Stimulated activated CD4-positive, alpha-beta T cell treated with anti-CD3 and anti-CD28 coated beads, Interleukin-12 subunit alpha, Interleukin-12 subunit beta, amount 100 ng/mL, for 24 hours (primary cell): ENCODE results near the gene ITPRIP.

Source experiments
- DNase-seq, 2 experiments: peaks; one replicate each; pipeline ENCODE4 v3.0.0-alpha.2; 2020; ENCODE audit warnings: low read depth in 2 of 2

The ITPRIP gene

DNA sequence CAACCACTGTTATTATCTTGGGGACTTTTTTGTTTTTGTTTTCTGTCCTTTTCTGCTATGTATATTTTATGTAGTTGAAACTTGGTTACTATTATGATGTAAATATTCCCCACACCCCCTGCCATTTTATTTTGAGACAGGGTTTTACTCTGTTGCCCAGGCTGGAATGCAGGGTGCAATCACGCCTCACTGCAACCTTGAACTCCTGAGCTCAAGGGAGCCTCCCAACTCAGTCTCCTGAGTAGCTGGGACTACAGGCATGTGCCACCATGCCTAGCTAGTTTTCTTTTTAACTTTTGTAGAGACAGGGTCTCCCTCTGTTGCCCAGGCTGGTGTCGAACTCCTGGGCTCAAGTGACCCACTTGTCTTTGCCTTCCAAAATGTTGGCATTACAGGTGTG lies 51.3 kb downstream of the ITPRIP start:
- DNase-seq, result no peak

- no peak for DNase-seq
Measured at GRCh38 chr10:104284846-104285245, 53.4 kb downstream of the ITPRIP start.

GRCh38 chr10:104281694-104282093 lies 56.6 kb downstream of the ITPRIP start:
- no peak for DNase-seq

DNA sequence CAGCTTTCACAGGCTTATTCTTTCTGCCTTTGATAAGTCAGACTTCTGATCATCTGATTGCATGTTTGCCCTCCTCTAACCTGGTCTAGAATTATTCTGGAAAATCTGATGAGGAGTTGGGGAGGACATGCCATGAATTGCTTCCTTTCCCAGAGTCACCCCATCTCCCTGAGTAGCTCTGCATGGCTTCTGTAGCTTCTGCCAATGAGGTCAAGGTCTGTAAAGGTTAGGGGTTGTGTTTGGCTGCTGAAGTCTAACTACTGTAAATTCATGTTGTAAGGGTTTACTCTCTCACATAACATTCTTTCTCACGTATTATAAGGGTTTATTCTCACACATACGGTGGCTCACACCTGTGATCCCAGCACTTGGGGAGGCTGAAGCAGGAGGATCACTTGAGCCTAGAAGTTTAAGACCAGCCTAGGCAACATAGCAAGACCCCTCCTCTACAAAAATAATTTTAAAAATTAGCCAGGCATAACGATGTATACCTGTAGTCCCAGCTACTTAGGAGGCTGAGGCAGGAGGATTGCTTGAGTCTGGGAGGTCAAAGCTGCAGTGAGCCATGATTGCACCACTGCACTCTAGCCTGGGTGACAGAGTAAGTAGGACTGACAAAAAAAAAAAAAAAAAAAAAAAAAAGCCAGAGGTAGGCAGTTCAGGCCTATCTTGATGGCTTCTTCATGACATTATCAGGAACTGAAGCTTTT lies 58.6 kb downstream of the ITPRIP start:
- DNase-seq, result no peak

DNA sequence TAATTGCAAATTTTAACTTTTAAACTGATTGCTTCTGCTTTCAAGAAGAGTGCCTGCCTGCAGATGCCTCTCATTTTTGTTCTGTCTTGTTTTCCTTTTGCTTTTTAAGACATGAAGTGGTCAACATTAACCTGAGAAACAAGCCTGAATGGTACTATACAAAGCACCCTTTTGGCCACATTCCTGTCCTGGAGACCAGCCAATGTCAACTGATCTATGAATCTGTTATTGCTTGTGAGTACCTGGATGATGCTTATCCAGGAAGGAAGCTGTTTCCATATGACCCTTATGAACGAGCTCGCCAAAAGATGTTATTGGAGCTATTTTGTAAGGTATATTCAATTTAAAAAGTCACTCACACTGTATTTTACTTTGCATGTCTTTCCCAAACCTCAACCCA lies 60.5 kb downstream of the ITPRIP start:
- DNase-seq, result no peak

DNA sequence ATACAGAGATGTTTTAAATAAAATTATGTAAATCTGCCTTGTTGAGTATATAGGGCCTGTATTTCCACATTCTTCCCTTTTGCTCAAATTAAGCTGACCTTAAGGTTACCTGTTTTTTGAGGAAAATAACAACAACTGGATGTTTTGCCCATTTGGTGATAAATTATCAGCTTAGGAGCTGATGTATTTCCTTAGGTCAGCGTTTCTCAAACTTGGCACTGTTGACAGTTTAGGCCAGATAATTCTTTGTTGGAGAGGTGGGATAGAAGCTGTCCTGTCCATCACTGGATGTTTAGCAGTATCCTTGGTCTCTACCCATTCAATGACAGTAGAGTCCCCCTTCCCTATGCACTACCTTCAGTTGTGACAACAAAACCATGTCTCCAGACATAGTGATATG lies 62.1 kb downstream of the ITPRIP start:
- no peak for DNase-seq

- DNase-seq, result peak in 1 of 2 experiments; percentile 45
Measured at GRCh38 chr10:104274762-104275721, 63.2 kb downstream of the ITPRIP start.

DNA sequence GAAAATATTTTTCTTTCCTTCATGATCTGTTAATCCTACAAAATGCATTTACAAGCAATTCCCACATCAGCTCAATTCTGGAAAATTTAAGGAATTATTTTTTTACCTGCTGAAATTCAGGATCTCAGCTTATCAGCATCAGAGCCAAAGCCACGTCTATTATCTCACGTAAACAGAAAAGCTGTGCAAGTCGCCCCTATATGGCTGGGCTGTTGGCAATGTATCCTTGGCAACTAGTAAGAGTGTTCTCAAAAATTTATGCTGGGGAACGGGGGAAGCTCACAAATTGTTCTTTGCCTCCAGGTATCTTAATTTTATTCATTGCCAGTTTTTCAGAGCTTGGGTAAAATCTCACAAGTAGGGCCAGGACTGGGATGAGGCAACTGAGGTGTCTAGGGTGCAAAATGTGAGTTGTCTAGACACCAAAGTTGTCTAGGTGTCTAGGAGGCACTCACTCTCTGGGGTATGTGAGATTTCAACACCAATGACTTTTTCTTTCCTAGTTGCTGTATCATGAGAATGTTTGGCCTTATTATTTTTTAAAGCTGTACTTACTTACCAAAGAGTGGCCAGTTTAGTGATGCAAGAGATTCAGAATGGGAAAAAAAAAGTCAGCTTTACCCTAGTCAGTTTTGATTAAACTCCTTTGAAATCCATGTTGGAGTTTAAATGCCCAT lies 64.2 kb downstream of the ITPRIP start:
- DNase-seq, result no peak

- DNase-seq, result no peak
Measured at GRCh38 chr10:104273286-104273685, 65.0 kb downstream of the ITPRIP start.

DNA sequence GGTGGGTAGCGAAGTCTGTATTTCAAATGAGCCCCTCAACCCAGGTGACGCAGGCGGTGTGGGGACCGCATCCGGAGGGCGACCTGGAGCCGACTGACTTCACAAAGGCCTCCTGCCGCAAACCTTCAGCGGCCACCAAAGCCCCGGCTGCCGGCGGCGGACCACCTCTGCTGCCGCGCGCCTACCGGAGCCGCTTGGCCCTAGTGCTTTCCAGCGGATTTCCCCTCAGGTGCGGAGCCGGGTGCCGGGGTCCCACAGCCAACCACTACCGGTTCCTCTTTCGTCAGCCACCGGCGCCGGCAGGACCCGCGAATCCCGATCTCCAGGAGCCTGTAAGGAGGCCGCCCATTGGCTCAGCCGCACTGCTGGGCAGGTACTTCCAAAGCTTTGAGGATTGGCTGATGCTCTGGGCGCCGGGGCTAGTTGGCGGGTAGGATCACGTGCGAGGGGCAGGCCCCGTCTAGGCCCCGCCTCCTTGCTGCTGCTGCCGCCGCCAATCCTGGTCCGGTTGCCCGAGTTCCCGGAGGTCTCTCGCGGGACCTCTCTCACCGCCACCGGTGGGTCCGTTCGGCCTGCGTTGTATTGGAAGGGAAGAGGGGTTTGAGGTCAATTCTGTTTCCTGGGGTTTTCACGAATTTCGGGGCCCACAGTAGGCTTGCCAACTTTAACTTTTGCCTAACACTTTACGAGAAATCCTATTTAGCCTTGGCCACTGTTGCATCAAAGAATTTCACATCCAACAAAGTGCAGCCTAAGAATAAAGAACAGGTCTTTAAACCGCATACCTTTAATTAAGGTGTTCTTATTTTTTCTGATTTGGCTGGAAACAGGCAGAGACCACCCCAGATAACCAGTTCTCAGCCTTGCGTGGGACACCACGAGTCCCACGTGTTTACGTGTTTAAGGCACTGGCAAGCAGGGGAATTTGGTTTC lies 69.3 kb downstream of the ITPRIP start, which contains the start of gene GSTO2:
GSTO2 (plus strand) TSS at position 472 of the 933 bp plus-strand sequence. CDS start 5,732 bp downstream, outside the sequence.
- peak; percentile 97 to 98 for DNase-seq

- DNase-seq, result no peak
Measured at GRCh38 chr10:104268405-104268712, 69.9 kb downstream of the ITPRIP start.

- peak in 1 of 2 experiments; percentile 27 for DNase-seq
Measured at GRCh38 chr10:104267721-104268404, 70.4 kb downstream of the ITPRIP start.

DNA sequence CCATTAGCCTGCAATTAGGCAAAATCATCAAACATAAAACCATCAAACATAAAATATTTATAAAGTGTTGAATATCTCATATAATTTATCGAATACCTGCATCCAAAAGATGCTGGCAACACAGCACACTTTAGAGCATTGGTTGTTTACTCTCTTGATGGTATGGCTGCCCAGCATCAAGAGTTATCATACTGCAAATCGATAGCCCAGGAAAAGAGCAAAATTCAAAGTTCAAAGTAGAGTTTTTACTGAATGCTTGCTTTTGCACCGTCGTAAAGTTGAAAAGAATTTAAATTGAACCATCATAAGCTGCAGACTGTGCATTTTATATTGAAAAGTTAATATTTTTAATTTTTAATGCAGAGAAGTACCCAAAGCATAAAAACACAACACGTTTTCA lies 73.5 kb downstream of the ITPRIP start:
- DNase-seq, result no peak

DNA sequence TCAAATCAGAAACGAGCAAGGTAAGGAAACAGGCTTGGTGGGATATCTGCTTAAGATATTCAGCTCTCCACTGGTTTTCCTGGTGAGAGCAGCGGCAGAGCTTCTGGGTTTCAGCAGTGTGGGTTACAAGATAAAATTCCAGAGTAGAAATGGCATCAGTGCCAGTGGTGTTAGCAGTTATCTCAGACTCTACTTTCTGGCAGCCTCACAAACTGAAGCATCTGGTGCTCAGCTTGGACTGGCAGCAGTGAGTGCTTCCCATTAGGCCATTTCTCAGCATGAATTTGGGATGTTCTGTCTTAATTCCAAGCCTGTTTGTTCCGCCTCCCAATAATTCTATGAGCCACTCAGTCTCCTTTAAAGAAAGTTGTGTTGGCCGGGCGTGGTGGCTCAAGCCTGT lies 76.2 kb downstream of the ITPRIP start:
- DNase-seq, result no peak

GRCh38 chr10:104260775-104261115 lies 77.5 kb downstream of the ITPRIP start:
- no peak for DNase-seq

GRCh38 chr10:104259999-104260774 lies 78.1 kb downstream of the ITPRIP start:
- DNase-seq, result no peak
